ENCODE results near the gene SDK2.

DNA sequence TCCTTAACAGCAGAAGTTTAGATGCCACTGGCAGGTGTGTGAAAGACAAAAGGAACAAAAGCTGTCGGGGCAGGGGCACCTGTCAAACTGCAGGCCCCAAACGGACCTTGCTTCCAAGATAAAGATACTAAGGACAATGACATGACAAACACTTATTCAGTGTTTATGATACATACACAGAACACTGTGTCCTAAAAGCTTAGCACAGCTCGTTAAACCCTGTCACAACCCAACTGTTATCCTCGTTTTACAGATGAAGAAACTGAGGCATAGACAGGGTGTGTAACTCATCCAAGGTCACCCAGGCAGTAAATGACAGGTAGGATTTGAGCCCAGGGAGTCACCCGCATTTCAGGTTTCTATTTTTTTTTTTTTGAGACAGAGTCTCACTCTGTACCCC is 9.6 kb downstream of the SDK2 start:
- TF ChIP-seq, protein P1, sequence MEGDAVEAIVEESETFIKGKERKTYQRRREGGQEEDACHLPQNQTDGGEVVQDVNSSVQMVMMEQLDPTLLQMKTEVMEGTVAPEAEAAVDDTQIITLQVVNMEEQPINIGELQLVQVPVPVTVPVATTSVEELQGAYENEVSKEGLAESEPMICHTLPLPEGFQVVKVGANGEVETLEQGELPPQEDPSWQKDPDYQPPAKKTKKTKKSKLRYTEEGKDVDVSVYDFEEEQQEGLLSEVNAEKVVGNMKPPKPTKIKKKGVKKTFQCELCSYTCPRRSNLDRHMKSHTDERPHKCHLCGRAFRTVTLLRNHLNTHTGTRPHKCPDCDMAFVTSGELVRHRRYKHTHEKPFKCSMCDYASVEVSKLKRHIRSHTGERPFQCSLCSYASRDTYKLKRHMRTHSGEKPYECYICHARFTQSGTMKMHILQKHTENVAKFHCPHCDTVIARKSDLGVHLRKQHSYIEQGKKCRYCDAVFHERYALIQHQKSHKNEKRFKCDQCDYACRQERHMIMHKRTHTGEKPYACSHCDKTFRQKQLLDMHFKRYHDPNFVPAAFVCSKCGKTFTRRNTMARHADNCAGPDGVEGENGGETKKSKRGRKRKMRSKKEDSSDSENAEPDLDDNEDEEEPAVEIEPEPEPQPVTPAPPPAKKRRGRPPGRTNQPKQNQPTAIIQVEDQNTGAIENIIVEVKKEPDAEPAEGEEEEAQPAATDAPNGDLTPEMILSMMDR (IDR thresholded peaks at IDR 0.05; ENCODE audit: poor library complexity), result no peak
- TF ChIP-seq EZH2 (IDR thresholded peaks at IDR 0.05; ENCODE audit: borderline replicate concordance), result no peak

Measured in hepatocyte (in vitro differentiated cells).